ENCODE results near the gene LUZP2. TPM values are rescaled to one million over a fixed set of nuclear protein-coding genes. Genes with fewer than 3 reads are reported as not detected.

LUZP2 gene
- total RNA-seq, 1 experiment from 2014 or later: 0.11 TPM

DNA sequence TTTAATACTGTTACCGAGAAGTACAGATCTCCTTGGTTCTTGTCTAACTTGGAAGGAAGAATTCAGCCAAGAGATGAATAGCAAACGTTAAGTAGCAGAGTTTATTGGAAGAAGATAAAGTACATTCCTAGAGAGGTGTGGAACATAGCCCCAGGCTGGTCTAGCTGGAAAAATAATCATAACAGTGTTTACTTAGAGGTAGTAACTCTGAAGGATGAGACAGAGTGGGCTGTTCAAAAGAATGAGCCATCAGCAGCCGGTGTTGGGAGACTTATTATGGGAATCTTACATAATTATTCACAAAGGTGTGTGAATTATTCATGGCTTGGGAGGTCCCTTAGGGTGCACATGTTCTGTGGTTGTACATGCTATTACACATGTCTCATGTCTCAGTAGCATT, 276.5 kb downstream of the LUZP2 start:
- Histone ChIP-seq H2AFZ (ENCODE audit: low read length) (no peak overlapping the region), H3F3A (ENCODE audit: low read length, unreplicated experiment) (no peaks in the 10 kb centered on the region), H3K27ac (ENCODE audit: low read length) (no peak overlapping the region), H3K9me3 (ENCODE audit: low read length) (no peaks in the 10 kb centered on the region), H3K9ac (ENCODE audit: low read length) (no peak overlapping the region), H3K9me2 (replicated peaks; ENCODE audit: low read length) (no peaks in the 10 kb centered on the region), H3K4me1 (ENCODE audit: insufficient read depth, low read length) (no peaks in the 10 kb centered on the region), H3K79me2 (ENCODE audit: low read length) (no peaks in the 10 kb centered on the region), H3K4me3 (ENCODE audit: low read length) (no peak overlapping the region), H3K27me3 (ENCODE audit: low read length) (no peaks in the 10 kb centered on the region), H3K36me3 (ENCODE audit: low read depth, low read length) (no peaks in the 10 kb centered on the region), H4K20me1 (ENCODE audit: low read length) (no peaks in the 10 kb centered on the region), H3K4me2 (ENCODE audit: low read length) (no peak overlapping the region)
- intact Hi-C loops (cut with micrococcal nuclease): no loop called here
- POLR2A ChIA-PET (ENCODE audit: unreplicated experiment): no interaction called here
- ATAC-seq (no peak), DNase-seq (peak; percentile 16)
- CTCF ChIA-PET: no interaction called here
- TF ChIP-seq, protein P1, sequence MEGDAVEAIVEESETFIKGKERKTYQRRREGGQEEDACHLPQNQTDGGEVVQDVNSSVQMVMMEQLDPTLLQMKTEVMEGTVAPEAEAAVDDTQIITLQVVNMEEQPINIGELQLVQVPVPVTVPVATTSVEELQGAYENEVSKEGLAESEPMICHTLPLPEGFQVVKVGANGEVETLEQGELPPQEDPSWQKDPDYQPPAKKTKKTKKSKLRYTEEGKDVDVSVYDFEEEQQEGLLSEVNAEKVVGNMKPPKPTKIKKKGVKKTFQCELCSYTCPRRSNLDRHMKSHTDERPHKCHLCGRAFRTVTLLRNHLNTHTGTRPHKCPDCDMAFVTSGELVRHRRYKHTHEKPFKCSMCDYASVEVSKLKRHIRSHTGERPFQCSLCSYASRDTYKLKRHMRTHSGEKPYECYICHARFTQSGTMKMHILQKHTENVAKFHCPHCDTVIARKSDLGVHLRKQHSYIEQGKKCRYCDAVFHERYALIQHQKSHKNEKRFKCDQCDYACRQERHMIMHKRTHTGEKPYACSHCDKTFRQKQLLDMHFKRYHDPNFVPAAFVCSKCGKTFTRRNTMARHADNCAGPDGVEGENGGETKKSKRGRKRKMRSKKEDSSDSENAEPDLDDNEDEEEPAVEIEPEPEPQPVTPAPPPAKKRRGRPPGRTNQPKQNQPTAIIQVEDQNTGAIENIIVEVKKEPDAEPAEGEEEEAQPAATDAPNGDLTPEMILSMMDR (conservative IDR thresholded peaks at IDR 0.05; ENCODE audit: low read depth, low read length): no peak
- TF ChIP-seq EZH2phosphoT487 (IDR thresholded peaks at IDR 0.05; ENCODE audit: borderline replicate concordance, low read length) (no peak), EZH2 (IDR thresholded peaks at IDR 0.05; ENCODE audit: low read length, unreplicated experiment) (no peak)
- BruUV-seq (replicated peaks): no TSS peak

DNA sequence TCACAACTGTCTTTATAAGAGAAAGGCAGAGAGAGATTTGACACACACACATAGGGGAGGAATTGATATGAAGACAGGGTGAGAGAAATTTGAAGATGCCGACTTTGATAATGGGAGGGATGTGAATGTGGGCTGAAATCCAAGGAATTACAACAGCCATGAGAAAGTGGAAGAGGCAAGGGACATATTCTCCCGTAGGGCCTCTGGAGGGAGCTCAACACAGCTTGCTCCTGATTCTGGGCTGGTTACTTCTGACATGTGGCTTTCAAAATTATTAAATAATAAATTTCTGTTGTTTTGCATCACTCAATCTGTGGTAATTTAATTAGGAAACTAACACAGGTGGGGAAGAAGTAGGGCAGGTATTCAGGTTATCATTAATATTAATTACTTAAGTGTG, 282.9 kb downstream of the LUZP2 start:
- POLR2A ChIA-PET (ENCODE audit: unreplicated experiment): interaction anchor here (0.5 kb wide), 1 partner anchor 869 kb away, joined by 4 read pairs; no protein-coding TSS in a partner anchor
- Histone ChIP-seq H3K27me3 (ENCODE audit: low read length) (no peaks in the 10 kb centered on the region), H3K9me2 (replicated peaks; ENCODE audit: low read length) (no peaks in the 10 kb centered on the region), H3K36me3 (ENCODE audit: low read depth, low read length) (no peaks in the 10 kb centered on the region), H4K20me1 (ENCODE audit: low read length) (no peaks in the 10 kb centered on the region), H2AFZ (ENCODE audit: low read length) (no peak overlapping the region), H3F3A (ENCODE audit: low read length, unreplicated experiment) (no peaks in the 10 kb centered on the region), H3K4me1 (ENCODE audit: insufficient read depth, low read length) (no peaks in the 10 kb centered on the region), H3K9me3 (ENCODE audit: low read length) (no peaks in the 10 kb centered on the region), H3K9ac (ENCODE audit: low read length) (no peak overlapping the region), H3K27ac (ENCODE audit: low read length) (no peak overlapping the region), H3K4me3 (ENCODE audit: low read length) (no peak overlapping the region), H3K4me2 (ENCODE audit: low read length) (no peak overlapping the region), H3K79me2 (ENCODE audit: low read length) (no peaks in the 10 kb centered on the region)
- ATAC-seq: peak; percentile 58; the same call in 1 of the 2 replicates
- no peak for TF ChIP-seq EZH2phosphoT487 (IDR thresholded peaks at IDR 0.05; ENCODE audit: borderline replicate concordance, low read length)
- TF ChIP-seq, protein P1 (conservative IDR thresholded peaks at IDR 0.05; ENCODE audit: low read depth, low read length): peak; percentile 58
- BruUV-seq (replicated peaks): no TSS peak
- peak; percentile 54 for DNase-seq
- intact Hi-C loops (cut with micrococcal nuclease): loop anchor here (2.0 to 5.0 kb wide), 2 partner anchors 272 to 955 kb away; no protein-coding TSS in a partner anchor
- CTCF ChIA-PET: interaction anchor here (0.6 to 1.0 kb wide), 3 partner anchors 54 to 954 kb away, joined by 3 to 5 read pairs (median 4); no protein-coding TSS in a partner anchor

- POLR2A ChIA-PET (ENCODE audit: unreplicated experiment): no interaction called here
- H3K27me3 ChIP-seq (ENCODE audit: low read length): no peaks in the 10 kb centered on the region
- H3K4me2 ChIP-seq (ENCODE audit: low read length): no peak overlapping the region
- TF ChIP-seq EZH2 (IDR thresholded peaks at IDR 0.05; ENCODE audit: low read length, unreplicated experiment): no peak
- TF ChIP-seq, protein P1 (conservative IDR thresholded peaks at IDR 0.05; ENCODE audit: low read depth, low read length): peak; percentile 54
- no peaks in the 10 kb centered on the region for H4K20me1 ChIP-seq (ENCODE audit: low read length)
- no peaks in the 10 kb centered on the region for H3F3A ChIP-seq (ENCODE audit: low read length, unreplicated experiment)
- DNase-seq (peak; percentile 37), ATAC-seq (peak; percentile 31; the same call in 1 of the 2 replicates)
- no peak overlapping the region for H3K4me3 ChIP-seq (ENCODE audit: low read length)
- intact Hi-C loops (cut with micrococcal nuclease): loop anchor here (2.0 kb wide), 1 partner anchor 954 kb away; no protein-coding TSS in a partner anchor
- H3K4me1 ChIP-seq (ENCODE audit: insufficient read depth, low read length): no peaks in the 10 kb centered on the region
- no peak overlapping the region for H2AFZ ChIP-seq (ENCODE audit: low read length)
- H3K9me3 ChIP-seq (ENCODE audit: low read length): no peaks in the 10 kb centered on the region
- H3K36me3 ChIP-seq (ENCODE audit: low read depth, low read length): no peaks in the 10 kb centered on the region
- no peaks in the 10 kb centered on the region for H3K9me2 ChIP-seq (replicated peaks; ENCODE audit: low read length)
- no TSS peak for BruUV-seq (replicated peaks)
- no peak overlapping the region for H3K27ac ChIP-seq (ENCODE audit: low read length)
- no peak overlapping the region for H3K9ac ChIP-seq (ENCODE audit: low read length)
- H3K79me2 ChIP-seq (ENCODE audit: low read length): no peaks in the 10 kb centered on the region
- CTCF ChIA-PET: no interaction called here
Observed at GRCh38 chr11:24781288-24781687, 284.4 kb downstream of the LUZP2 start.

All from PC-3 (cell line).